HEK293 (cell line): Measurements from ENCODE around the gene SIRPB1.

Source experiments
- CTCF ChIA-PET: fragments of 350-600 bp; formaldehyde crosslinking; extraction: SDS; loops from one replicate; lab custom pipeline; 2021; ENCODE audit warnings: antibody characterized with exemption; lab: Yijun Ruan, JAX
- POLR2A ChIA-PET: fragments of 300-600 bp; formaldehyde crosslinking; extraction: SDS; loops from one replicate; lab custom pipeline; 2020; ENCODE audit warnings: antibody characterized with exemption, inconsistent platforms; lab: Yijun Ruan, JAX
- H3K27ac ChIP-seq: fragments of 200-500 bp; sonication (Bioruptor generic); 2 replicates; pipeline ENCODE4 v1.5.1; 2014; ENCODE audit warnings: low read depth, low read length, control low read depth, inconsistent platforms; ENCODE audit errors: extremely low read depth
- H3K36me3 ChIP-seq, 2 experiments: fragments of 200-500 bp in 1 of 2; sonication (Bioruptor generic) in 1 of 2; 1 replicate in 1 of 2; 2 replicates in 1 of 2; pipeline ENCODE4 v1.5.1; 2014 to 2017; ENCODE audit warnings: inconsistent platforms in 2 of 2, low read length in 2 of 2; ENCODE audit not compliant: control insufficient read depth in 2 of 2, insufficient read depth in 1 of 2
- H3K4me1 ChIP-seq: fragments of 200-500 bp; sonication (Bioruptor generic); 2 replicates; pipeline ENCODE4 v1.5.1; 2014; ENCODE audit warnings: mild to moderate bottlenecking, low read length, inconsistent platforms; ENCODE audit not compliant: control insufficient read depth, insufficient read depth
- H3K4me3 ChIP-seq: 2 replicates; pipeline ENCODE4 v1.5.1; 2011; ENCODE audit warnings: low read depth, mild to moderate bottlenecking, control low read depth, low read length, moderate library complexity
- H3K9me3 ChIP-seq: fragments of 200-500 bp; sonication (Bioruptor generic); 2 replicates; pipeline ENCODE4 v1.5.1; 2014; ENCODE audit warnings: low read depth, low read length, inconsistent platforms; ENCODE audit not compliant: control insufficient read depth, insufficient read depth
- GLI4 ChIP-seq: fragments of 450-650 bp; formaldehyde crosslinking; IDR thresholded peaks from 2 replicates; pipeline ENCODE4 v1.5.1; 2016; ENCODE audit warnings: missing biosample characterization, missing genetic modification characterization
- GLIS1 ChIP-seq: fragments of 450-650 bp; formaldehyde crosslinking; IDR thresholded peaks from 2 replicates; pipeline ENCODE4 v1.5.1; 2016; ENCODE audit warnings: missing biosample characterization, missing genetic modification characterization
- RBAK ChIP-seq: fragments of 450-650 bp; formaldehyde crosslinking; IDR thresholded peaks from 2 replicates; pipeline ENCODE4 v1.5.1; 2016; ENCODE audit warnings: missing biosample characterization, missing genetic modification characterization
- SCRT2 ChIP-seq: fragments of 450-650 bp; formaldehyde crosslinking; IDR thresholded peaks from 2 replicates; pipeline ENCODE4 v1.5.1; 2016; ENCODE audit warnings: missing biosample characterization, missing genetic modification characterization
- ZBTB10 ChIP-seq: fragments of 450-650 bp; formaldehyde crosslinking; IDR thresholded peaks from 2 replicates; pipeline ENCODE4 v1.5.1; 2016; ENCODE audit warnings: missing biosample characterization, missing genetic modification characterization
- ZBTB48 ChIP-seq: fragments of 450-650 bp; formaldehyde crosslinking; IDR thresholded peaks from 2 replicates; pipeline ENCODE4 v1.5.1; 2016; ENCODE audit warnings: missing biosample characterization, missing genetic modification characterization
- ZFP3 ChIP-seq: fragments of 450-650 bp; formaldehyde crosslinking; IDR thresholded peaks from 2 replicates; pipeline ENCODE4 v1.5.1; 2016; ENCODE audit warnings: low read depth, missing biosample characterization, missing genetic modification characterization
- ZFP69B ChIP-seq: fragments of 450-650 bp; formaldehyde crosslinking; IDR thresholded peaks from 2 replicates; pipeline ENCODE4 v1.5.1; 2016; ENCODE audit warnings: missing biosample characterization, missing genetic modification characterization
- ZNF112 ChIP-seq: fragments of 450-650 bp; formaldehyde crosslinking; IDR thresholded peaks from 2 replicates; pipeline ENCODE4 v1.5.0; 2017; ENCODE audit warnings: missing biosample characterization, missing genetic modification characterization
- ZNF223 ChIP-seq: fragments of 450-650 bp; formaldehyde crosslinking; IDR thresholded peaks from 2 replicates; pipeline ENCODE4 v1.5.1; 2016; ENCODE audit warnings: missing biosample characterization, missing genetic modification characterization
- ZNF23 ChIP-seq: fragments of 450-650 bp; formaldehyde crosslinking; IDR thresholded peaks from 2 replicates; pipeline ENCODE4 v1.5.1; 2016; ENCODE audit warnings: missing biosample characterization, missing genetic modification characterization, borderline replicate concordance
- ZNF274 ChIP-seq, 2 experiments: fragments of 200-500 bp in 1 of 2; fragments of 450-650 bp in 1 of 2; sonication (Bioruptor generic) in 1 of 2; formaldehyde crosslinking in 1 of 2; IDR thresholded peaks; 2 replicates each; pipeline versions ENCODE4 v1.5.1 to v1.6.1; 2014 to 2016; ENCODE audit warnings: borderline replicate concordance in 1 of 2, inconsistent platforms in 1 of 2, low read length in 1 of 2, missing biosample characterization in 1 of 2, missing genetic modification characterization in 1 of 2
- ZNF280C ChIP-seq: fragments of 450-650 bp; formaldehyde crosslinking; IDR thresholded peaks from 2 replicates; pipeline ENCODE4 v1.5.1; 2016; ENCODE audit warnings: missing biosample characterization, missing genetic modification characterization
- ZNF341 ChIP-seq: fragments of 450-650 bp; formaldehyde crosslinking; IDR thresholded peaks from 2 replicates; pipeline ENCODE4; 2016; ENCODE audit warnings: low read depth, missing biosample characterization, missing genetic modification characterization
- ZNF404 ChIP-seq: fragments of 450-650 bp; formaldehyde crosslinking; IDR thresholded peaks from 2 replicates; pipeline ENCODE4 v1.5.1; 2017; ENCODE audit warnings: missing biosample characterization, missing genetic modification characterization
- ZNF423 ChIP-seq: fragments of 450-650 bp; formaldehyde crosslinking; IDR thresholded peaks from 2 replicates; pipeline ENCODE4 v1.5.1; 2016; ENCODE audit warnings: missing biosample characterization, missing genetic modification characterization
- ZNF426 ChIP-seq: fragments of 450-650 bp; formaldehyde crosslinking; IDR thresholded peaks from 2 replicates; pipeline ENCODE4 v1.5.1; 2017; ENCODE audit warnings: missing biosample characterization, missing genetic modification characterization, mild to moderate bottlenecking, inconsistent platforms, moderate library complexity
- ZNF433 ChIP-seq: fragments of 450-650 bp; formaldehyde crosslinking; IDR thresholded peaks from 2 replicates; pipeline ENCODE4 v1.5.1; 2016; ENCODE audit warnings: missing biosample characterization, missing genetic modification characterization, low read depth
- ZNF544 ChIP-seq: fragments of 450-650 bp; formaldehyde crosslinking; IDR thresholded peaks from 2 replicates; pipeline ENCODE4 v1.5.0; 2017; ENCODE audit warnings: missing biosample characterization, missing genetic modification characterization
- ZNF548 ChIP-seq: fragments of 450-650 bp; formaldehyde crosslinking; IDR thresholded peaks from 2 replicates; pipeline ENCODE4 v1.5.1; 2016; ENCODE audit warnings: missing biosample characterization, missing genetic modification characterization
- ZNF549 ChIP-seq: fragments of 450-650 bp; IDR thresholded peaks from 2 replicates; pipeline ENCODE4 v1.5.1; 2018; ENCODE audit warnings: missing biosample characterization, missing genetic modification characterization, mild to moderate bottlenecking, inconsistent platforms, moderate library complexity
- ZNF580 ChIP-seq: fragments of 450-650 bp; formaldehyde crosslinking; IDR thresholded peaks from 2 replicates; pipeline ENCODE4 v1.5.1; 2016; ENCODE audit warnings: missing biosample characterization, missing genetic modification characterization
- ZNF585B ChIP-seq: fragments of 450-650 bp; formaldehyde crosslinking; IDR thresholded peaks from 2 replicates; pipeline ENCODE4 v1.5.1; 2016; ENCODE audit warnings: missing biosample characterization, missing genetic modification characterization
- ZNF645 ChIP-seq: fragments of 450-650 bp; formaldehyde crosslinking; IDR thresholded peaks from 2 replicates; pipeline ENCODE4; 2016; ENCODE audit warnings: missing biosample characterization, missing genetic modification characterization
- ZNF670 ChIP-seq: fragments of 450-650 bp; formaldehyde crosslinking; IDR thresholded peaks from 2 replicates; pipeline ENCODE4 v1.5.1; 2016; ENCODE audit warnings: missing biosample characterization, missing genetic modification characterization, low read depth
- ZNF701 ChIP-seq: fragments of 450-650 bp; formaldehyde crosslinking; IDR thresholded peaks from 2 replicates; pipeline ENCODE4 v1.5.1; 2016; ENCODE audit warnings: missing biosample characterization, missing genetic modification characterization

Gene SIRPB1

GRCh38 chr20:1627200-1627550 is 7.4 kb upstream of the SIRPB1 start:
- ChIA-PET CTCF (no interaction called here), POLR2A (no interaction called here)
- Histone ChIP-seq H3K4me1 (no peaks in the 10 kb centered on the region), H3K9me3 (no peaks in the 10 kb centered on the region), H3K36me3 (no peaks in the 10 kb centered on the region), H3K27ac (no peak overlapping the region), H3K4me3 (no peak overlapping the region)
- TF ChIP-seq SCRT2 (tag by site-specific recombination) = no peak
- TF ChIP-seq GLIS1 (tag by site-specific recombination) = 0 out of 2 replicates have a peak, but pooled peaks have one; percentile 8

- ChIA-PET CTCF (no interaction called here), POLR2A (no interaction called here)
- H3K27ac ChIP-seq = no peak overlapping the region
- TF ChIP-seq ZNF701 = no peak
- TF ChIP-seq ZBTB48 (tag by site-specific recombination) = no peak
- TF ChIP-seq ZNF548 (tag by site-specific recombination) = no peak
- TF ChIP-seq ZNF423 (tag by site-specific recombination) = no peak
- no peak for TF ChIP-seq ZFP3 (tag by site-specific recombination)
- no peak for TF ChIP-seq ZNF404 (tag by site-specific recombination)
- TF ChIP-seq ZNF112 (tag by site-specific recombination) = no peak
- TF ChIP-seq ZNF341 (tag by site-specific recombination) = no peak
- TF ChIP-seq ZNF549 (tag by site-specific recombination) = no peak
- TF ChIP-seq ZNF274 (IDR thresholded peaks at IDR 0.05; ENCODE audit: low read length) = no peak
- TF ChIP-seq ZNF274 (tag by site-specific recombination; IDR thresholded peaks at IDR 0.05; ENCODE audit: borderline replicate concordance) = no peak
- no peak for TF ChIP-seq ZNF433 (tag by site-specific recombination)
- no peak for TF ChIP-seq ZFP69B (tag by site-specific recombination)
- TF ChIP-seq ZNF585B (tag by site-specific recombination) = no peak
- TF ChIP-seq ZNF670 (tag by site-specific recombination) = no peak
- no peaks in the 10 kb centered on the region for H3K4me1 ChIP-seq
- H3K9me3 ChIP-seq = no peaks in the 10 kb centered on the region
- H3K36me3 ChIP-seq = no peaks in the 10 kb centered on the region
- H3K4me3 ChIP-seq = no peak overlapping the region
These were observed 6.9 kb upstream of the SIRPB1 start for GRCh38 chr20:1626528-1627199.

- H3K4me3 ChIP-seq = no peak overlapping the region
- H3K9me3 ChIP-seq = no peaks in the 10 kb centered on the region
- no peak overlapping the region for H3K27ac ChIP-seq
- H3K36me3 ChIP-seq = no peaks in the 10 kb centered on the region
- POLR2A ChIA-PET = no interaction called here
- no peaks in the 10 kb centered on the region for H3K4me1 ChIP-seq
- CTCF ChIA-PET = no interaction called here
- TF ChIP-seq ZNF23 (tag by site-specific recombination) = no peak
- no peak for TF ChIP-seq ZNF223 (tag by site-specific recombination)
- TF ChIP-seq ZBTB10 (tag by site-specific recombination) = no peak
- no peak for TF ChIP-seq ZNF544
- TF ChIP-seq ZNF280C = no peak
- no peak for TF ChIP-seq ZNF670 (tag by site-specific recombination)
- no peak for TF ChIP-seq ZNF580
- no peak for TF ChIP-seq ZNF645 (tag by site-specific recombination)
- TF ChIP-seq GLI4 = no peak
- TF ChIP-seq RBAK = no peak
- no peak for TF ChIP-seq ZNF426 (tag by site-specific recombination)
These were observed 5.4 kb upstream of the SIRPB1 start for GRCh38 chr20:1625083-1625690.
